ENCODE data around the gene TRIM65. TPM values are rescaled to one million over a fixed set of nuclear protein-coding genes. Genes with fewer than 3 reads are reported as not detected.

Gene TRIM65
- total RNA-seq, 2 donors from 2014 or later: 19.8 to 23.6 TPM

DNA sequence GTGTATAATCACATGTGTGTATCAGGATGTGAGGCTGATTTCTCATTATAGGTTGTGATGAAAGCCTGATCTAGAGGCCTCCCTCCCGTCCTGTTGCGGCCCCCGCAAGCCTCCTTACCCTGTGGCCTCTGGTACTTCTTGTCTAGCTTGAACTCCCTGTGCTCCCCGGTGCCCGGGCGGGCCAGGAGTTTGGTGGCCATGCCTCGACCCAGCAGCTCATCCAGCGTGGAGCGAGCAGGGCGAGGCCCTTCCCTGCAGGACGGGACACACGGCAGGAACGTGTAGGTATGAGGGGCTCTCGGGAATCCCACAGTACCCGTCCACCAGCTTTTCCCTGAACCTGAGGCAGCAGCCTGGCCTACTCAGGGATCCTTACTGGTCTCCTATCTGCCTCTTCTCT lies 29.2 kb upstream of the TRIM65 start:
- Mint-ChIP-seq H3K4me3 (no peak overlapping the region), H3K4me1 (peaks cover 2% of the 10 kb centered on the region), H3K27ac (no peak overlapping the region), H3K36me3 (ENCODE audit: low read depth) (no peaks in the 10 kb centered on the region), H3K27me3 (no peaks in the 10 kb centered on the region)
- no peaks in the 10 kb centered on the region for H3K9me3 ChIP-seq (ENCODE audit: control insufficient read depth, low read length, poor library complexity, severe bottlenecking)
- DNase-seq: no peak
- no peak for ATAC-seq

DNA sequence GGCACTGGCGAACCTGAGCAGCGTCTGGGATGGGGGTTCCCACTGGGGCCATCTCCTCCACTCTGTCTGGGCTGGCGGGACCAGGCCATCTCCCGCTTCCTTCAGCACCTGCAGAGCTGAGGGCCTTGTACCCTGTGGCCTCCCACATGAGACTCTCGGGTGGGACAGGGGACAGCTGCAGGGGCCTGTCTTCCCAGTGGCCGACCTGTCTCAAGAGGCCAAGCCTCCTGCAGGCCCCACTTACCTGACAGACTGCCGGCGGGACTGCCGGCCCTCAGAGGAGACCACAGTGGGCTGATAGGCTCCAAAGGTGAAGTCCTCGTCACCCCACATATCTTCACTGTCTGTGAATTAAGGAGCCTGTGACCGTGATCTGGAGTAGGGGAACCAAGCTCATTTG lies 28.4 kb upstream of the TRIM65 start:
- H3K27ac Mint-ChIP-seq: no peak overlapping the region
- ATAC-seq (no peak), DNase-seq (no peak)
- no peaks in the 10 kb centered on the region for H3K9me3 ChIP-seq (ENCODE audit: control insufficient read depth, low read length, poor library complexity, severe bottlenecking)
- H3K27me3 Mint-ChIP-seq: no peaks in the 10 kb centered on the region
- H3K36me3 Mint-ChIP-seq (ENCODE audit: low read depth): no peaks in the 10 kb centered on the region
- peaks cover 2% of the 10 kb centered on the region for H3K4me1 Mint-ChIP-seq
- no peak overlapping the region for H3K4me3 Mint-ChIP-seq

DNA sequence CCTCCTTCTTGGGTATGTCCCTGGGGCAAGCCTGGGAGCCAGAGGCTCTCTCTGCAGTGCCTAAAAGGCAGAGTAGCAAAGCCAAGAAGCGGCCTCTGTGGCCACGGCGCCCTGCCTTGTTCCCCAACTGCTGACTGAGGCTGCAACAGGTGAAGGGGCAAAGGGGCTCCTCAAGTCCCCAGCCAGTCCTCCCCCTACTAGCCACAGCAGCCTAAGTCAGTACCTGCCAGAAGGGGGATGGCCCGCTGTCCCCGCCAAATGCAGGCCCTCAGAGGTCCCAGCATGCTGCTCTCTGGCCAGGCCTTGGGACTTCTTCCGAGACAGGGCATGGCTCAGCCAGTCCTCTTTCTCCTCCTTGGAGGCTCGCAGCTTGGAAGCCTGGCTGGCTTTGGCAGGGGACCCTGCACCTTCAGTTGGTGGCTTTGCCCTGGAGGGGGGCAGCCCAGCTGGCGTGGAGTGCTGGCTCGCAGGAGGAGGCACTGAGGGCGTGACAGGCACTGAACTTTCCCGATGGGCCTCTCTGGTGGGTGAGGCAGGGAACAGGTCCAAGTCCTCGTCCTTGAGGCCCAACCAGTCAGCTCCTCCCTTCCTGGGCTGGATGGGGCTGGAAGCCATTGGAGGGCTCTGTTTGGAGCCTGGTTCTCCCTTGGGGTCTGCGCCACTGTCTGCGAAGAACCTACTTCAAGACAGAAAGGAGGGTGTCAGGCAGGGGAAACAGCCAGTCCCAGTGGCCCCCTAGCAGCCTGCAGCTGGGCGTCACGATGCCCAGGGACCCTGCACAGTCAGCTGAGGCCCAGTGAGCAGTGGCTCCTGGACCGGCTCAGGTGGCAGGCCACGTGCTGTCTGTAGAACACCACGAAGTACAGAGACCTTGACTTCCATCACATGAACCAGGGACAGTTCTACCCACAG lies 26.5 kb upstream of the TRIM65 start:
- no peak overlapping the region for H3K27ac Mint-ChIP-seq

DNA sequence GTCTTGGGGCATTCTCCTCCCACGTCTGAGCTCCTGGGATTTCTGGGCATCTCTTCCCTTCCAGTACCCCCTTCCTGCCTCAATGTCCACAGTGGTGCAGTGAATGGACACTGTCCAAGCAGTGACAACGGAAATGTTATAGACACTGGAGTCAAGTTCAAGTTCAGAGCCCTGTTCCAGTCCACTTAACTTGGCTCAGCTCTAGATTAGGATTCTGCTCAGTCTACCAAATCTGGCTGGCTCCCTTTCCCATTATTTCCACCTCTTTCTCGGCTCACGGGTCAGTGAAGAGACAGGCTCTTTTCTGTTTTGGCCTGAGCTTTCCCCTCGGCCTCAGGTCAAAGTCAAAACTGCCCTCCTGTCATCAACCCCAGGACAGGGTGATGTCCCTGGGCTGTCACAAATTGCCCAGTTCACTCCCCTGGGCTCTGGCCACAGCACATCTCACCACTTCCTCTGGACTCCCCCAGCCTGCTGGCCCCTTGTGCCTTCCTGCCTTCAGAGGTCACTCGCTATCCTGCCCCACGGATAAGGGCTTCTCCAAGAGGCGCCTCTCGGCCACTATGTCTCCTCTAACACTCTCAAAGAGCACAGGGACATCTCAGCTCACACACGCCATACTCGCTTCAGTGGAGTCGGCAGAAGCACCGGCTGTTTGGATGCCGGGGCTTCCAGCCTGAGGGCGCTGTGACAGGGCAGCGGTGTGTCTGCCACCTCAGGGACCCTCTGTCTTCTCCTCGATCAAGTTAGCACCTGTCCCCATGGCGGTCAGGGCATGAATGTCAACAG lies 25.6 kb upstream of the TRIM65 start:
- DNase-seq (no peak), ATAC-seq (no peak)
- Mint-ChIP-seq H3K36me3 (ENCODE audit: low read depth) (peaks cover 3% of the 10 kb centered on the region), H3K27me3 (no peaks in the 10 kb centered on the region), H3K27ac (no peak overlapping the region), H3K4me3 (no peak overlapping the region), H3K4me1 (peaks cover 2% of the 10 kb centered on the region)
- no peaks in the 10 kb centered on the region for H3K9me3 ChIP-seq (ENCODE audit: control insufficient read depth, low read length, poor library complexity, severe bottlenecking)

More for the DNA sequence above, 26.5 kb upstream of the TRIM65 start:
- H3K4me3 Mint-ChIP-seq: no peak overlapping the region
- ATAC-seq: no peak
- peaks cover 3% of the 10 kb centered on the region for H3K4me1 Mint-ChIP-seq
- no peaks in the 10 kb centered on the region for H3K9me3 ChIP-seq (ENCODE audit: control insufficient read depth, low read length, poor library complexity, severe bottlenecking)
- no peaks in the 10 kb centered on the region for H3K27me3 Mint-ChIP-seq
- H3K36me3 Mint-ChIP-seq (ENCODE audit: low read depth): peaks cover 3% of the 10 kb centered on the region
- no peak for DNase-seq

DNA sequence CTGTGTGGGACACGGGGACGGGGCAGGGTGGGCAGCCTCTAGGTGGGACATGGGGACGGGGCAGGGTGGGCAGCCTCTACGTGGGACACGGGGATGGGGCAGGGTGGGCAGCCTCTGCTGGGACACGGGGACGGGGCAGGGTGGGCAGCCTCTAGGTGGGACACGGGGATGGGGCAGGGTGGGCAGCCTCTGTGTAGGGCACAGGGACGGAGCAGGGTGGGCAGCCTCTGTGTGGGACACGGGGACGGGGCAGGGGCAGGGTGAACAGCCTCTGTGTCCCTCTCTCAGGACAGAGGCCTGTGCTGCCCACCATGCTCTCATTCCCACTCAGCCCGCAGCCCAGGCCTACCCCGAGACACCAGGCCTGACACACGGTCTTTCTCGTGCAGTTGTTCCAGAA lies 24.8 kb upstream of the TRIM65 start:
- H3K9me3 ChIP-seq (ENCODE audit: control insufficient read depth, low read length, poor library complexity, severe bottlenecking): no peaks in the 10 kb centered on the region
- ATAC-seq: no peak
- Mint-ChIP-seq H3K4me3 (no peak overlapping the region), H3K27me3 (no peaks in the 10 kb centered on the region), H3K4me1 (peaks cover 5% of the 10 kb centered on the region), H3K27ac (no peak overlapping the region), H3K36me3 (ENCODE audit: low read depth) (peaks cover 5% of the 10 kb centered on the region)
- DNase-seq: no peak

DNA sequence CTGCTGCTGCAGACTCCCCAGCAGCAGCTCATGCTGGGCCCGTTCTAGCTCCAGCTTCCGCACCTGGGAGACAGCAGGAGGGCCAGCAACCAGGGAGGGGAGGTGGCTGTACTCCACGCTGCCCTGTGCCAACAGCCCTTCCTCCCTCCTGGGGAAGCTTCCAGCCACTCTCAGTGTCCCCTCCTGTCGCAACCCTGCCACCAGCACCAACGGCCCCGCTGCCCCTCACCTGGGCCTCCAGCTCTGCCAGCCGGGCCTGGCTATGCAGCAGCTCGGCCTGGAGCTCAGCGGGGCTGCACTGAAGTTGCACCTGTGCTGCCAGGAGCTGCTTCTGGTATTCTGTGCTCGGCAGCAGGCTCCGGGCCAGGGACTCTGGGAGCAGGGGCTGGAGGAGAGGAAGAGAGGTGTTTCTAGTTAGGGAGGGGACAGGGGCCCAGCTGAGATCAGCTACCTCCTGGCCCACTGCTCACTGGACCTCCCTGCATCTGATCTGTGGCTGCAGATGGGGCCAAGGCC lies 23.4 kb upstream of the TRIM65 start:
- no peak overlapping the region for H3K4me3 Mint-ChIP-seq
- DNase-seq (no peak), ATAC-seq (no peak)
- H3K4me1 Mint-ChIP-seq: peaks cover 5% of the 10 kb centered on the region
- peaks cover 5% of the 10 kb centered on the region for H3K36me3 Mint-ChIP-seq (ENCODE audit: low read depth)
- H3K27me3 Mint-ChIP-seq: no peaks in the 10 kb centered on the region
- peak overlapping the region; percentile 87 for H3K27ac Mint-ChIP-seq
- no peaks in the 10 kb centered on the region for H3K9me3 ChIP-seq (ENCODE audit: control insufficient read depth, low read length, poor library complexity, severe bottlenecking)

DNA sequence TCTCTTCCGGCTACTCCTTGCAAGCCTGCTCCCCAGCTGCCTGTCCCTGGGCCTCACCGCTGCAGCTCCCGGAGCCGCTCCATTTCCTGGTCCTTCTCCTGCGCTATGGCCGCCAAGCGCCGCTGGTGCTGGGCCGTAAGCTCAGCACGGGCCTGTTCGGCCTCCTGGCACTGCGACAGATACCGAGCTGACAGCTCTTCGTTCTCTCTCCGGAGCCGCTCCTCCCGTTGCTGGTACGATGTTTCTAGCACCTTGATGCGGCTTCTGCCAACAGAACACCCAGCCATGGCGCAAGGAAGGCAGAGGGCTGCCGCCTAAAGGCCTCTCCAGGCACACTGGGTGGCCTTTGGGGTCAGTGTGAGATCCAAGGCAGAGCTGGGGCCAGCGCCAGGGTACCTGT lies 22.9 kb upstream of the TRIM65 start:
- Mint-ChIP-seq H3K4me1 (peaks cover 5% of the 10 kb centered on the region), H3K27ac (peak overlapping the region; percentile 87), H3K36me3 (ENCODE audit: low read depth) (peaks cover 5% of the 10 kb centered on the region), H3K27me3 (no peaks in the 10 kb centered on the region), H3K4me3 (no peak overlapping the region)
- DNase-seq: no peak
- ATAC-seq: no peak
- H3K9me3 ChIP-seq (ENCODE audit: control insufficient read depth, low read length, poor library complexity, severe bottlenecking): no peaks in the 10 kb centered on the region

DNA sequence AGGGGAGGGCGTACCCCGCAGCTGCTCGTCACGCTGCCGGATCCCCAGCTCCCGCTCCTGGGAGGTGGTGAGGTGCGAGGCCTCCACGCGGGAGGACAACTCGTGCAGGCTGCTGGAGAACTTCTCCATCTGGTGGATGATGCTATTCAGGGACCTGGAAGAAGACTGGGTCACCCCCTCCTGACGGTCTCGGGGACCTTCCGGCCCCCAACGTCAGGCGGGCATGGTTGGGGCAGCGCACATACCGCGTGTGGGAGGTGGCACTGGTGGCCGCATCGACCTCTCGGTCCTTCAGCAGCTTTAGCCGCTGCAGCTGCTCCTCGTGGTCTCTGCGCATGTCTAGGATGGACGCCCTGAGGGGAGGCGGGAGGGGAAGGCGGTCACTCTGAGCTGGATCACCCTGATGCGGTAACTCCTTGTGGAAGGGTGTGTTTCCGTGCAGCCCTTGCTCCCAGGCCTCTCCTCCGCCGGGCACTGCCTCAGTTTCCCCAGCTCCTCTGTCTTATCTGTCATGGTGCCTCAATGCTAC lies 21.2 kb upstream of the TRIM65 start:
- H3K4me1 Mint-ChIP-seq: peaks cover 7% of the 10 kb centered on the region
- H3K9me3 ChIP-seq (ENCODE audit: control insufficient read depth, low read length, poor library complexity, severe bottlenecking): no peaks in the 10 kb centered on the region
- DNase-seq (no peak), ATAC-seq (no peak)
- H3K36me3 Mint-ChIP-seq (ENCODE audit: low read depth): peaks cover 7% of the 10 kb centered on the region
- H3K27ac Mint-ChIP-seq: peak overlapping the region; percentile 16
- no peak overlapping the region for H3K4me3 Mint-ChIP-seq
- H3K27me3 Mint-ChIP-seq: no peaks in the 10 kb centered on the region

DNA sequence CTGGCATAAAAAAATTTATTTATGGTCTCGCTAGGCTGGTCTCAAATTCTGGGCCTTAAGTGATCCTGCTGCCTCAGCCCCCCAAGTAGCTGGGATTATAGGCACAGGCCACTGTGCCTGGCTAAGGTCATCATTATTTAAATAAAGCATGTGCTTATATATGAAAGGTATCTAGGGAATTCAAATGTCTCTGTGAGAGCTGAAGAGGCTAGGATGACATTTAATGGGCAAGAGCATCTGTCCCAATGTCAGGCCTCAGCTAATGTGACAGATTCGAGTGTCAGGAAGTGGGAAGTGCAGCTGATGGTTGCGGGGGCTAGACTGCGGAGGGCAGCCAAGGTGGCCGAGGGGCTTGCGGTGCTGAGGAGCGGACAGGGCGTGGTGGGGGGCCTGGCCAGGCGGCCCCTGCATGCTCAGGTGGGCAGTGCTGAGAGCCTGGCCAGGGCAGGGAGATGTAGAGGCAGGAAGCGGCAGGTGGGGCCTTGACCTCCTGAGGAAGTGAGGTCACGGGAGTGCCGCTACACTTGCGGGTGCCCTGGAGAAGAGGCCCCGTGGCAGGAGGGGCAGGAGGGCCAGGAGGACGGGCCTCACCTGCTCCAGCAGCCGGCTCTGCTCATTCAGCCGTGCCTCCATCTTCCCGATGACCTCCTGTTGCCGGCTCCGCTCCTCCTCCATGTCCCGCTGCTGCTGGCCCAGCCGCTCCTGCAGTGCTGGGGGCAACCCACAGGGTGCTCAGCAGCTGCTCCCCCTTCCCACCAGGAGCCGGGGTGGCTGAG lies 20.6 kb upstream of the TRIM65 start:
- DNase-seq (no peak), ATAC-seq (no peak)
- no peaks in the 10 kb centered on the region for H3K27me3 Mint-ChIP-seq
- peak overlapping the region; percentile 64 for H3K4me3 Mint-ChIP-seq
- H3K36me3 Mint-ChIP-seq (ENCODE audit: low read depth): peaks cover 7% of the 10 kb centered on the region
- H3K9me3 ChIP-seq (ENCODE audit: control insufficient read depth, low read length, poor library complexity, severe bottlenecking): no peaks in the 10 kb centered on the region
- no peak overlapping the region for H3K27ac Mint-ChIP-seq
- H3K4me1 Mint-ChIP-seq: peaks cover 7% of the 10 kb centered on the region

DNA sequence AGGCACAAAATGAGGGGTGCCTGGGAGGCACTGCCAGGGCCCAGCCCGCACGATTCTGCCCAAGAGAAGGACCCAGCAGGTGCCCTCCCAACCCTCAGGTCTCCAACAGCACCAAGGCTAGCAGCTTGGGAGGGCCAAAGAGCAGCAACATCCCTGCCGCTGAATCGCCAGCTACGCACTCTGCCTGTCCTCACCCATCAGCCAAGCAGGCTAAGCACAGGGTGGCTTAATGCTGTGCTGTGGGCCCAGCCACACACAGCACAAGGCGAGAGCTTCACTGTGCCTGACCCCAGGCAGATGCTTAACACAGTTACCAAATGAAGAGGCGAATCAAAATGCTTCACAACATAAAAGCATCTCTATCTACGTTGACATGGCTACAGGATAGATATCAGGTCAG lies 18.5 kb upstream of the TRIM65 start:
- H3K4me3 Mint-ChIP-seq: no peak overlapping the region

DNA sequence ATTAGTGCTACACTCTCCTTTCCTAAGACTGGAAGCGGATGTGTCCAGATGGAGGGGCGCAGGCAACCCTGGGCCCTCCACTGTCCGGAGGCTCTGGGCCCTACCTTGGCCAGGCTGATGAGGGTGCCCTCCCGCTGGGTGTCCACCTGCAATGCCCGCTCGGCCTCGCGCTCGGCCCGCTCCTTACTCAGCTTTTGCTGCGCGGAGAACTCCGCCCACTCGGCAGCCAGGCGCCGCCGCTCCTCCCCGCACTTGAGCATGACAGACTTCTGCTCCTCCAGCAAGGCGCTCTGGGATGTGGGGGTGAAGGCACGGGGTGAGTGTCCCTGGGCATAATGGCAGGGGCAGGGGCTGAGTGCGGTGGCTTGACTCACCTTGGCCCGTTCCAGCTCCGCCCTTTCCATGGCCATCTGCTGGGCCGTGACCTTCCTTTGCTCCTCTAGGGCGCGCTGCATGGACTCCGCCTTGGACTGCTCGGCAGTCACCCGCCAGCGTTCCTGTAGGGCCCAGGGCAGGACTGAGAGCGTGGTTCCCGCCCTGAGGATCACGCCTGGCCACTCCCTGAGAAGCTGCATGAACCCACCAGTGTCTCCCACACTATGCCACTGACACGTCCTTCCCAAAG lies 18.0 kb upstream of the TRIM65 start:
- ATAC-seq: no peak
- Mint-ChIP-seq H3K27me3 (no peaks in the 10 kb centered on the region), H3K36me3 (ENCODE audit: low read depth) (peaks cover 7% of the 10 kb centered on the region), H3K4me1 (peaks cover 7% of the 10 kb centered on the region), H3K4me3 (no peak overlapping the region), H3K27ac (no peak overlapping the region)
- H3K9me3 ChIP-seq (ENCODE audit: control insufficient read depth, low read length, poor library complexity, severe bottlenecking): no peaks in the 10 kb centered on the region
- DNase-seq: no peak

More for the DNA sequence above, 18.5 kb upstream of the TRIM65 start:
- Mint-ChIP-seq H3K27me3 (no peaks in the 10 kb centered on the region), H3K36me3 (ENCODE audit: low read depth) (peaks cover 7% of the 10 kb centered on the region), H3K27ac (no peak overlapping the region), H3K4me1 (peaks cover 7% of the 10 kb centered on the region)
- ATAC-seq: no peak
- DNase-seq: no peak
- H3K9me3 ChIP-seq (ENCODE audit: control insufficient read depth, low read length, poor library complexity, severe bottlenecking): no peaks in the 10 kb centered on the region

DNA sequence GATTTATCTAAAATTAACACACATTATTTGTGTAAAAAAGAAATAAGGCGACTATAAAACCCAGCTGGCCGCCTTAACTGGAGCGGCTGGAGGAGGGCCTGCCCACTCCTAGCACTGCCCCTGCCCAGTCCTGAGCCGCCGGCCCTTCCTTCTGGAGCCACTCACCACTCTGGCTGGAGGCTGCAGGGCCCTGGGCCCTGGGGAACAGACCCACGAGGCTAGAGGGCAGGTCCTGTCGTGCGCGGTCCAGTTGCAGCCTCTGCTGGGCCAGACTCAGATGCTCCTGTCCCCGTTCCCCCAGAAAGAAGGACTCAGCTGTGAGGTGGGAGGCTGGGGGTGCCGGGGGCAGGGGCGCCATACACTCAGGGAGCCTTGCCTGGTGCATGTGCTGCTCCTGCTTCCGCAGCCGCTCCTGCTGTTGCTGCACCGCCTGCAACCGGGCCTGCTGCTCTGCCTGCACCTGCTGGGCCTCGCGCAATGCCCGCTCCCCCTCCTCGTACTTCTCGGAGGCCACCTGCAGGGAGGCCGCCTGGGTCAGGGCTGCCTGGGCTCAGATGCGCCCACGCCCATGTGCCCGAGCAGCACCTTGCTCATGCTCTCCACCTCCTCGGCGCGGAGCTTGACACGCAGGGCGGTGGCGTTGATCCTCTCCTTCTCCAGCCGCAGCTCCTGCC lies 16.9 kb upstream of the TRIM65 start:
- no peaks in the 10 kb centered on the region for H3K27me3 Mint-ChIP-seq
- H3K4me3 Mint-ChIP-seq: no peak overlapping the region
- peaks cover 5% of the 10 kb centered on the region for H3K36me3 Mint-ChIP-seq (ENCODE audit: low read depth)
- ATAC-seq: no peak
- peaks cover 7% of the 10 kb centered on the region for H3K4me1 Mint-ChIP-seq
- no peak for DNase-seq
- H3K27ac Mint-ChIP-seq: no peak overlapping the region
- H3K9me3 ChIP-seq (ENCODE audit: control insufficient read depth, low read length, poor library complexity, severe bottlenecking): no peaks in the 10 kb centered on the region

Data from T-helper 17 cell (primary cell).